ENCODE measurements around the gene ESX1.
A peak's percentile ranks its signal among the peaks of the same experiment; 100 is the strongest.

The ESX1 gene

DNA sequence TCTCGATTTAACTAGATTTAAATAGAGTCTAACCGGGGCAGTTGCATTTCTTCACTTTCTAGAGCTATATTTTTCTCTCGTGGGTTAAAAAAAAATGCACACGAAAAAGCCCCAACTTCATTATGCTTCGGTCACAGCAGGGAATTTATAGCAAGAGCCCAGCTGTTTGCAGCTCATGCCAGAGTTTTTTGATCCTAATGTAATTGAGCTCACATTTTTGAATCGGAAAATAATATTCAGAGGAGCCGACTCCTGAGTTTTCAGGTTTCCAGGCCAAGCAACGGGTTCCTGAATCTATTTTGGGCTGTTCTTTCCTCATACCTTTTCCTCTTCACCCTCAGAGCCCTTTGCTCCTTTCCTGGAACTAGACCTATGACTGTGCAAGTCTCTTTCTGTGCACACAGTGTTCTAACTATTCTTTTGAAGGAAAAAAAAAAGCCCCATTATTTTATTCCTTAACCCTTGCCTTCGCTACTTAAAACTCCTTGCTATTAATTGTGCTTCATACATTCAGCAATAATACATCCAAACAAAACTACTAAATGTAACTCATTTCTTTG is 27.5 kb upstream of the ESX1 start:
- no peak for DNase-seq (ENCODE audit: low read depth in 2 of 2)
- no peak overlapping the region for H3K4me3 ChIP-seq (replicated peaks in 1 of 2; ENCODE audit: low read depth in 2 of 2, low read length in 2 of 2)
- TF ChIP-seq, protein P1, sequence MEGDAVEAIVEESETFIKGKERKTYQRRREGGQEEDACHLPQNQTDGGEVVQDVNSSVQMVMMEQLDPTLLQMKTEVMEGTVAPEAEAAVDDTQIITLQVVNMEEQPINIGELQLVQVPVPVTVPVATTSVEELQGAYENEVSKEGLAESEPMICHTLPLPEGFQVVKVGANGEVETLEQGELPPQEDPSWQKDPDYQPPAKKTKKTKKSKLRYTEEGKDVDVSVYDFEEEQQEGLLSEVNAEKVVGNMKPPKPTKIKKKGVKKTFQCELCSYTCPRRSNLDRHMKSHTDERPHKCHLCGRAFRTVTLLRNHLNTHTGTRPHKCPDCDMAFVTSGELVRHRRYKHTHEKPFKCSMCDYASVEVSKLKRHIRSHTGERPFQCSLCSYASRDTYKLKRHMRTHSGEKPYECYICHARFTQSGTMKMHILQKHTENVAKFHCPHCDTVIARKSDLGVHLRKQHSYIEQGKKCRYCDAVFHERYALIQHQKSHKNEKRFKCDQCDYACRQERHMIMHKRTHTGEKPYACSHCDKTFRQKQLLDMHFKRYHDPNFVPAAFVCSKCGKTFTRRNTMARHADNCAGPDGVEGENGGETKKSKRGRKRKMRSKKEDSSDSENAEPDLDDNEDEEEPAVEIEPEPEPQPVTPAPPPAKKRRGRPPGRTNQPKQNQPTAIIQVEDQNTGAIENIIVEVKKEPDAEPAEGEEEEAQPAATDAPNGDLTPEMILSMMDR (IDR thresholded peaks at IDR 0.05; ENCODE audit: low read depth, low read length), result no peak

DNA sequence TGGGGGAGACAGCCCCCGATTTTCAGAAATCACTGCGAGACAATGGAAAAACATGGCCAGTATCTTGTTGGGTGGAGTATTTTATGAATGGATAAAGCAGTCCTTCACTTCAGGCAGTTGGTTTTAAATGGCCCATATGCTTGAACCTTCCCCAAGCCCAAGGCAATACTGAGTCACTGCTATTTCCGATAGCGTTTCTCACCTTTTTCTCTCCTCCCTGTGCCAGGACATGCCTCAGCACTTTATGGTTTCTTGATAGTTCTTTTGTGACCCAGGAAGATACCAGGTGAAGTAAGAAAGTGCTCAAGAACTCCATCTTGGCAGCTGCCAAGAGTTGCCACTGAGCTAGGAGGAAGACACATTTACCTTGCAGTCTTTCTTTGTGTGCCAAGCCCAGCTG is 26.8 kb upstream of the ESX1 start:
- no peak for DNase-seq (ENCODE audit: low read depth in 2 of 2)
- TF ChIP-seq, protein P1 (IDR thresholded peaks at IDR 0.05; ENCODE audit: low read depth, low read length), result no peak
- H3K4me3 ChIP-seq (replicated peaks in 1 of 2; ENCODE audit: low read depth in 2 of 2, low read length in 2 of 2), result no peak overlapping the region

DNA sequence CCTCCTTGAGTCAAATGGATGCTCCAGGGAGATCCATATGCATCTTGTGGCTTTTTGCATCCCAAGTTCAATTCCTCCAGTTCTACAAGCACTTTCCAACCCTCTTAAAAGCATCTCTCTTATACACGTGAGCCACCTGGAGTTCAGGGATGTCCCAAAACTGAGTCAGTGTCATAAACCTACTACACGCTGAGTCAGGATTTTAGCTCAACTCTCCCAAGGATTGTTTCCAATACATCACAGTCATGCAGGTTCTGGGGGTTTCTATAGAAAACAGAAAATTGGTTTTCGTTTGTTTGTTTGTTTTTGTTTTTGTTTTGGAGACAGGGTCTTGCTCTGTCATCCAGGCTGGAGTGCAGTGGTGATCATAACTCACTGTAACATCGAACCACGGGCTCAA is 25.9 kb upstream of the ESX1 start:
- H3K4me3 ChIP-seq (replicated peaks in 1 of 2; ENCODE audit: low read depth in 2 of 2, low read length in 2 of 2), result no peak overlapping the region
- TF ChIP-seq, protein P1 (IDR thresholded peaks at IDR 0.05; ENCODE audit: low read depth, low read length), result no peak
- no peak for DNase-seq (ENCODE audit: low read depth in 2 of 2)

DNA sequence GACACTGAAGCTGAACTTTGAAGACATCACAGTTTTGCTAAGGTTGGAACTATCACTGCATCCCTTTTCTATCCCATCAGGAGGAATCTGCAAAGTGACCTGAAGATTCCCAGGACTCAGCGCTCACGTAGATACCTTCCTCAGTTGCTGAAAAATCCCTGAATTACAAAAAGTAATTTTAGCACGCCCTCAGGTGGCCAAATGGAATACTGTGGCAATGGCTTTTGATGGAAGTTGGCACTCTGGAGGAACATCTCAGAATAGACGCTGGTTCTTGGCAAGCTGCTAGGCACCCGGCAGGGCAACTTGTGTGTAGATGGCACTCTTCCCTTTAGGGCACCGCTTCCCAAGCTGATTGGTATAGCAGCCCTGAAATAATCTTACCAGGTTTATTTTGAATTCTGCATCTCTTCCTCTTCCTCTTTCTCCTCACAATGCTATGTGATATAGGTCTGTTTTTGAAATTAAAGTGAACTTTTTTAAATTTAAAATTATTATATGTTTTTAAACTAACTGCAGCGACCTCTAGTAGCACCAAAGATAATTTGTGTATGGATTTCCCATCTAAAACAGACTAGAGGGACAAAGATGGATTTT is 16.3 kb upstream of the ESX1 start:
- peak; percentile 45 to 51 for DNase-seq (ENCODE audit: low read depth in 2 of 2)
- peak overlapping the region; percentile 19 to 34 for H3K4me3 ChIP-seq (replicated peaks in 1 of 2; ENCODE audit: low read depth in 2 of 2, low read length in 2 of 2)
- TF ChIP-seq, protein P1 (IDR thresholded peaks at IDR 0.05; ENCODE audit: low read depth, low read length), result peak; percentile 52

DNA sequence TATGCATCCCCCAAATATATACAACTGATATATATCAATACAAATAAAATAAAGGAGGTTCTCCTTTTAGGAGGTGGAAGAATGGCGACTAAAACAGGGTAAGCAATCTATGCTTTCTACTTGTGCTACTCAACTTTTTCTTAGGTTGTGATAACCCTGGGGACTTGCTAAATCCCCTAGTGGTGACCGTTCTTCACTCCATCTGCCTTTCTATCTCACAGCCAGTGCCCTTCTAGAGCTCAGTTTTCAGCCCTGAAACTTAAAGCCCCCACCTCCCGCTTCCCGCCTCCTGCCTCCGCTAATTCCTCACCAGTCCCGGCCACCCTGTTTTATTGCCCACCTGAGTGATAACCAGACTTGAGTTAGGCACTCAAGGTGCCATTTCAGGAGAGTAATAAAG is 15.5 kb upstream of the ESX1 start:
- H3K4me3 ChIP-seq (replicated peaks in 1 of 2; ENCODE audit: low read depth in 2 of 2, low read length in 2 of 2), result no peak overlapping the region
- TF ChIP-seq, protein P1 (IDR thresholded peaks at IDR 0.05; ENCODE audit: low read depth, low read length), result no peak
- no peak for DNase-seq (ENCODE audit: low read depth in 2 of 2)

DNA sequence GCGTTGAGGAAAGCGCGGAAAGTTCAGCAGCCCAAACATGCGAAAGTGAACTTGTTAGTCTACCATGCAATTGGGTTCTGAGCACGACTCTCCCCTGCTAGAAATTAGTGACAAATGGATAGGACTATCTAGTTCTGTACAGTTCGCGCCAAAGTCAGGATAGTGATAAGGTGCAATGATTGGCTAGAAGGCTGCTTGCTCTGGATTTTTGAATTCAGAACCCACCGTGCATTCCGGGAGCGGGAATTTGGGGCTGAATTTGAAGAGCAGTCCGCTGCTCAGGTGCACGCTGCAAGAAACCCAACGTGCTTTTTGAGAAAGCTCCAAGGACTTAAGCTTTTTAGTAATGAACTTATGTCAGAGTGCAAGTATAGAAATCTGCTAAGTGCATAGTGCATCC is 732 bp upstream of the ESX1 start:
- peak in 1 of 2 donors; percentile 2 for DNase-seq (ENCODE audit: low read depth in 2 of 2)
- TF ChIP-seq, protein P1 (IDR thresholded peaks at IDR 0.05; ENCODE audit: low read depth, low read length), result no peak

More for the DNA sequence above, 732 bp upstream of the ESX1 start:
- H3K4me3 ChIP-seq (replicated peaks in 1 of 2; ENCODE audit: low read depth in 2 of 2, low read length in 2 of 2), result no peak overlapping the region

Data from cardiac fibroblast (primary cell).